ENCODE results near the gene ABI1. TPM values are rescaled to one million over a fixed set of nuclear protein-coding genes. Genes with fewer than 3 reads are reported as not detected.

Gene ABI1
- total RNA-seq, 4 donors from 2014 or later: 51.4 to 67.1 (median 63.3) TPM

DNA sequence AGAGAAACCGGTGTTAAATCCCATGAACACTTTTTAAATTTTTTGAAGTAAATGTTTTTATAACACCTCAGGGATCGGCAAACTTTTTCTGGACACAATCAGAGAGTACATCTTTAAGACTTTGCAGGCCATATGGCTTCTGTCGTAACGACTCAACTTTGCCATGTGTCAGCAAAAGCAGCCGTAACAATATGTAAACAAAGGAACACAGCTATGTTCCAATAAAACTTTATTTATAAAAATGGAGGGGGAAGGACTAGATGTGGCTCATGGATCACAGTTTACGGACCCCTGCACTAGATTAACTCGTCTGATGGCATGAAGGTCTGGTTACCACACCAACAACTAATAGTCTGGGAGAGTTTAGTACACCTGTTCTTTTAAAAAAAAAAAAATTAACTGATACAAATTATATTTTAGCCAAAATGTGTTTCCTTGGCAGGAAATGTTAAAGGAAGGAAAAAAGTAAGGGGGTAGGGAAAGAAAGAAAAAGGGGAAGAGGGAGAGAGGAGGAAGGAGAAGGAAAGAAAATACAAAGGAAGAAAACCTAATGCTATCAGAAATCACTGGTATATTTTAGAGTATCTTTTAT lies 50.2 kb downstream of the ABI1 start:
- H3K36me3 ChIP-seq: peaks cover 0 to 9% (median 0%) of the 10 kb centered on the region in 3 donors
- H3K9me3 ChIP-seq: no peaks in the 10 kb centered on the region
- intact Hi-C loops (cut with DNase I): no loop called here

DNA sequence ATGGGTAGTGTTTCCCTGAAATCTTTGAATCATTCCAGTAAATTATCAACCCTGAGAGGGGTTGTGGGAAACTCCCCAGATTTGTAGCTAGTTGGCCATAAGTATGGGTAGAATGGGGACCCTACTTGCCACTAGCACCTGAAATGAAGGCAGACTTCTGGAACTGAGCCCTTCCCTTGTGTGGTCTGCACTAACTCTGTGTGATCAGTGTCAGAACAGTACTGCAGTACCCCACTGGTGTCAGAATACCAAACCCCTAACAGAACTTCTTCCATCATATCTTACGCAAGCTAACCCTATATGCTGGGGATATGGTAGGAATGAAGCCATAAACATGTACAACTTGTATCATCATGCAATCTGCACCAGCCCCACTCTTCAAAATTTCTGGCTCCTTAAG lies 50.8 kb downstream of the ABI1 start:
- Histone ChIP-seq H3K9me3 (no peaks in the 10 kb centered on the region), H3K36me3 (peaks cover 0 to 9% (median 0%) of the 10 kb centered on the region in 3 donors), H3K27me3 (no peaks in the 10 kb centered on the region), H3K4me3 (no peak overlapping the region), H3K4me1 (peaks cover 2 to 20% (median 7%) of the 10 kb centered on the region in 3 donors), H3K27ac (no peak overlapping the region)
- DNase-seq: no peak
- TF ChIP-seq POLR2A (IDR thresholded peaks at IDR 0.05): no peak
- TF ChIP-seq, protein P1, sequence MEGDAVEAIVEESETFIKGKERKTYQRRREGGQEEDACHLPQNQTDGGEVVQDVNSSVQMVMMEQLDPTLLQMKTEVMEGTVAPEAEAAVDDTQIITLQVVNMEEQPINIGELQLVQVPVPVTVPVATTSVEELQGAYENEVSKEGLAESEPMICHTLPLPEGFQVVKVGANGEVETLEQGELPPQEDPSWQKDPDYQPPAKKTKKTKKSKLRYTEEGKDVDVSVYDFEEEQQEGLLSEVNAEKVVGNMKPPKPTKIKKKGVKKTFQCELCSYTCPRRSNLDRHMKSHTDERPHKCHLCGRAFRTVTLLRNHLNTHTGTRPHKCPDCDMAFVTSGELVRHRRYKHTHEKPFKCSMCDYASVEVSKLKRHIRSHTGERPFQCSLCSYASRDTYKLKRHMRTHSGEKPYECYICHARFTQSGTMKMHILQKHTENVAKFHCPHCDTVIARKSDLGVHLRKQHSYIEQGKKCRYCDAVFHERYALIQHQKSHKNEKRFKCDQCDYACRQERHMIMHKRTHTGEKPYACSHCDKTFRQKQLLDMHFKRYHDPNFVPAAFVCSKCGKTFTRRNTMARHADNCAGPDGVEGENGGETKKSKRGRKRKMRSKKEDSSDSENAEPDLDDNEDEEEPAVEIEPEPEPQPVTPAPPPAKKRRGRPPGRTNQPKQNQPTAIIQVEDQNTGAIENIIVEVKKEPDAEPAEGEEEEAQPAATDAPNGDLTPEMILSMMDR (IDR thresholded peaks at IDR 0.05): no peak
- intact Hi-C loops (cut with DNase I): no loop called here
- WGBS, 2 donors: 100% methylated on average over 1 of the region's 1 CpG

More for the DNA sequence above, 50.2 kb downstream of the ABI1 start:
- no peak for TF ChIP-seq POLR2A (IDR thresholded peaks at IDR 0.05)
- TF ChIP-seq, protein P1 (IDR thresholded peaks at IDR 0.05): no peak
- peaks cover 0 to 17% (median 3%) of the 10 kb centered on the region in 3 donors for H3K4me1 ChIP-seq
- H3K27ac ChIP-seq: no peak overlapping the region
- H3K4me3 ChIP-seq: no peak overlapping the region
- WGBS, 2 donors: 78 to 84% methylated on average over 7 of the region's 7 CpGs
- H3K27me3 ChIP-seq: no peaks in the 10 kb centered on the region
- no peak for DNase-seq

DNA sequence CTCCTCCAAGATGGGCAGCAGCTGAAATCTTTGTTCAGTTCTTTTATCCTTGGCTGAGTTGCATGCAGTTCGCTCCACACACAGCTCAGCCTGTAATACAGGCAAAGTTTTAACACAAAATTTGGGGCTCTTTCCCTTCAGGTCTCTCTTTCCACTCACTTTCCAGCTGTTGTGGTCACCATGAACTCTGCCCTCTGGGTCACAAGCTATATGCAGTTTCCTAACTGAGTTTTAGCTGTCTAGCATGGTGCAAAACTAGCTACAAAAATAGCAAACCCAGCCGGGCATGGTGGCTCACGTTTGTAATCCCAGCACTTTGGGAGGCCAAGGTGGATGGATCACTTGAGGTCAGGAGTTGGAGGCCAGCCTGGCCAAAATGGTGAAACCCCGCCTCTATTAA lies 53.2 kb downstream of the ABI1 start:
- Histone ChIP-seq H3K4me3 (no peak overlapping the region), H3K27ac (no peak overlapping the region), H3K9me3 (no peaks in the 10 kb centered on the region), H3K36me3 (peaks cover 0 to 9% (median 0%) of the 10 kb centered on the region in 3 donors), H3K4me1 (peaks cover 15 to 42% (median 22%) of the 10 kb centered on the region in 3 donors), H3K27me3 (no peaks in the 10 kb centered on the region)
- DNase-seq: no peak
- TF ChIP-seq, protein P1 (IDR thresholded peaks at IDR 0.05): no peak
- TF ChIP-seq POLR2A (IDR thresholded peaks at IDR 0.05): no peak
- intact Hi-C loops (cut with DNase I): no loop called here
- WGBS, 2 donors: 54 to 85% methylated on average over 2 to 3 of the region's 4 CpGs

DNA sequence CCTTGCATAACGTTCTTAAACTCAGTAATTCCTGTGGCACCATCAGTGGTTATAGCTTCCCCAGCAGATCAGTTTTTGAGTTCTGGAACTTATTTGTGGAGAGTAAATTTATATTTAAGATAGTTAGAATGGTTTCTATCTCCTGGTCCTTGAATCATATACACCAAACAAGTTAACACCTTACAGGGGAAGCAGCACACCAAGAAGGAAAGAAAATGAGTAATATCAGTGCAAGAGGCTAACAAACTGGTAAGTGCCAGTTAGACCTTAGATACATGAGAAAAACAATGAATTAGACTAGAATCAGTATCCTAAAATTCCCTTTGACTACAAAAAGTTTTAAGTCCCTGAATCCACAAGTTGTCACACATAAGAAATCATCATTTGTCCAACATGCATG lies 54.2 kb downstream of the ABI1 start:
- Histone ChIP-seq H3K4me1 (peaks cover 16 to 49% (median 22%) of the 10 kb centered on the region in 3 donors), H3K27ac (no peak overlapping the region), H3K4me3 (no peak overlapping the region), H3K27me3 (no peaks in the 10 kb centered on the region), H3K36me3 (peaks cover 0 to 9% (median 0%) of the 10 kb centered on the region in 3 donors), H3K9me3 (no peaks in the 10 kb centered on the region)
- no peak for DNase-seq
- WGBS, 2 donors: 80 to 86% methylated on average over 1 of the region's 1 CpG
- TF ChIP-seq POLR2A (IDR thresholded peaks at IDR 0.05): no peak
- TF ChIP-seq, protein P1 (IDR thresholded peaks at IDR 0.05): no peak
- intact Hi-C loops (cut with DNase I): no loop called here

DNA sequence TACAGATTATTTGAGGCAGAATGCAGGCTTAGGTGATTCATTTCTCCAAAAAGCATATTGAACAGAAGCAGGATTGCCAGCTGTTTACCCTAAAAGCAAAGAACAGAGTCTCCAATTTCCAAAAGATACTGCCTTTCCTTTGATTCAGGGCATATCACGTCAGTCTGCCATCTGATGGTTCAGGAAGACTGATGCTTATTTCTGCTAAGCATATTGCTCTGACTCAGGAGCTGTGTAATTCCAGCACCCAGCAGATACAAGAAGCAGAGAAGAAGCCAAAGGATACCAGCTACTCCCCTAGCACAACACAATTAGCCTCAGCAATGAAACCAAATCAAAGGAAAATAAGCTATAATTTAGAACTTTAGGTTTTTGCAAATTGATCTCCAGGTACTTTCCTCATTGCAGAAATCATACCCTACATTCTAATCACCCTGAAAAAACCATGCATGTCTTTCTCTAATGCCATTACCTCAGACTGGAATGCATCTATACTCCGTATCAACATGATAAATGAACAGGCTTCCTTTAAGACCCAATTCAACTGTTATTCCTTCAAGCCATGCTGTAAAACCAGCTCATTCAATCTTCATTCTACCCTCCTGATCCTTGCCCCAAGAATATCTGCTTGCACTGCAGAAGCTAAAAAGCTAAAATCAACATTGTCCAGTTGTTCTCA lies 55.1 kb downstream of the ABI1 start:
- H3K27ac ChIP-seq: peak overlapping the region in 2 of 4 donors; percentile 1 to 13
- H3K36me3 ChIP-seq: peaks cover 0 to 9% (median 0%) of the 10 kb centered on the region in 3 donors
- intact Hi-C loops (cut with DNase I): no loop called here
- H3K27me3 ChIP-seq: no peaks in the 10 kb centered on the region
- 49 to 62% methylated on average over 2 of the region's 2 CpGs for WGBS, 2 donors
- no peaks in the 10 kb centered on the region for H3K9me3 ChIP-seq
- no peak for DNase-seq
- TF ChIP-seq POLR2A (IDR thresholded peaks at IDR 0.05): no peak
- TF ChIP-seq, protein P1 (IDR thresholded peaks at IDR 0.05): no peak
- H3K4me1 ChIP-seq: peaks cover 16 to 49% (median 22%) of the 10 kb centered on the region in 3 donors
- no peak overlapping the region for H3K4me3 ChIP-seq
